HepG2 (cell line): ENCODE data around the gene HOXA6. TPM values are rescaled to one million over a fixed set of nuclear protein-coding genes. Genes with fewer than 3 reads are reported as not detected.
A peak's percentile ranks its signal among the peaks of the same experiment; 100 is the strongest.

Experiments used
- ARID3A ChIP-seq: IDR thresholded peaks from 2 replicates; pipeline ENCODE4 v1.6.1; 2012; ENCODE audit warnings: low read depth, low read length, improper control_type of control experiment
- CENPX ChIP-seq: sonication (generic); formaldehyde crosslinking; IDR thresholded peaks from 2 replicates; pipeline ENCODE4 v1.9.0; 2021; ENCODE audit warnings: mild to moderate bottlenecking, missing genetic modification reagents, moderate library complexity
- E2F2 ChIP-seq: sonication (generic); formaldehyde crosslinking; IDR thresholded peaks from 2 replicates; pipeline ENCODE4 v1.4.0; 2020; ENCODE audit warnings: missing genetic modification reagents, borderline replicate concordance
- HOXA3 ChIP-seq: sonication (generic); formaldehyde crosslinking; IDR thresholded peaks from 2 replicates; pipeline ENCODE4 v1.5.0; 2020; ENCODE audit warnings: missing genetic modification reagents
- JUN ChIP-seq: sonication (generic); formaldehyde crosslinking; IDR thresholded peaks from 2 replicates; pipeline ENCODE4 v1.4.0; 2020; ENCODE audit warnings: mild to moderate bottlenecking, missing genetic modification reagents
- KLF12 ChIP-seq: sonication (generic); formaldehyde crosslinking; IDR thresholded peaks from 2 replicates; pipeline ENCODE4 v1.4.0; 2020; ENCODE audit warnings: missing genetic modification reagents, borderline replicate concordance
- NCOA1 ChIP-seq: sonication (generic); formaldehyde crosslinking; IDR thresholded peaks from 2 replicates; pipeline ENCODE4 v1.9.0; 2021; ENCODE audit warnings: missing genetic modification reagents
- PTBP1 ChIP-seq: fragments of 200-400 bp; formaldehyde crosslinking; IDR thresholded peaks from 2 replicates; pipeline ENCODE4 v1.6.1; 2018; ENCODE audit warnings: low read length, low read depth; ENCODE audit not compliant: poor library complexity, severe bottlenecking
- RBAK ChIP-seq: sonication (generic); formaldehyde crosslinking; IDR thresholded peaks from 2 replicates; pipeline ENCODE4 v1.5.1; 2020; ENCODE audit warnings: mild to moderate bottlenecking, missing genetic modification reagents
- TCF7L2 ChIP-seq: IDR thresholded peaks from 2 replicates; pipeline ENCODE4 v1.6.1; 2011; ENCODE audit warnings: mild to moderate bottlenecking, low read depth, low read length, moderate library complexity
- THAP7 ChIP-seq: sonication (generic); formaldehyde crosslinking; IDR thresholded peaks from 2 replicates; pipeline ENCODE4 v1.8.1; 2023; ENCODE audit warnings: mild to moderate bottlenecking, missing genetic modification reagents
- ZNF143 ChIP-seq: sonication (generic); formaldehyde crosslinking; IDR thresholded peaks from 2 replicates; pipeline ENCODE4 v1.4.0; 2020; ENCODE audit warnings: missing genetic modification reagents
- ZNF260 ChIP-seq: sonication (generic); formaldehyde crosslinking; IDR thresholded peaks from 2 replicates; pipeline ENCODE4 v1.4.0; 2020; ENCODE audit warnings: missing genetic modification reagents, low read depth, mild to moderate bottlenecking, borderline replicate concordance
- ZNF589 ChIP-seq: sonication (generic); formaldehyde crosslinking; conservative IDR thresholded peaks from 2 replicates; pipeline ENCODE4 v1.8.0; 2022; ENCODE audit warnings: mild to moderate bottlenecking, moderate library complexity, missing genetic modification reagents
- ZNF790 ChIP-seq: sonication (generic); formaldehyde crosslinking; IDR thresholded peaks from 2 replicates; pipeline ENCODE4 v1.8.0; 2022; ENCODE audit warnings: missing genetic modification reagents, mild to moderate bottlenecking, borderline replicate concordance
- polyA plus RNA-seq, 8 experiments: library from polyadenylated mRNA; depleted of rRNA in 3 of 8; stranded (reverse) in 7 of 8; unstranded in 1 of 8; fragments of >200 nt; fragmentation: Illumina TruSeq in 4 of 8; extraction: Trizol in 4 of 8; gene quantifications; 2 replicates each; pipeline versions ENCODE4 v1.2.1 to v1.2.3, GENCODE V29; 2011 to 2016; ENCODE audit warnings: low read depth in 4 of 8, missing spikeins in 1 of 8, mixed read lengths in 1 of 8; ENCODE audit not compliant: insufficient read depth in 1 of 8
- total RNA-seq, 5 experiments: library from RNA; depleted of rRNA; stranded (reverse); fragments of >200 nt; fragmentation: Illumina TruSeq; extraction: Trizol; gene quantifications; 2 replicates each; pipeline ENCODE4 v1.2.3, GENCODE V29; 2016; ENCODE audit warnings: low read depth in 1 of 5
- TF ChIP-seq, protein P1 (sequence below): sonication (generic); formaldehyde crosslinking; IDR thresholded peaks from 2 replicates; pipeline ENCODE4 v1.5.1; 2020; ENCODE audit warnings: mild to moderate bottlenecking, missing genetic modification reagents
- TF ChIP-seq, protein P2 (sequence below): sonication (generic); formaldehyde crosslinking; conservative IDR thresholded peaks from 2 replicates; pipeline ENCODE4 v1.4.0; 2020; ENCODE audit warnings: missing genetic modification reagents
- TF ChIP-seq, protein P3 (sequence below): sonication (generic); formaldehyde crosslinking; IDR thresholded peaks from 2 replicates; pipeline ENCODE4 v1.8.0; 2022; ENCODE audit warnings: missing genetic modification reagents, mild to moderate bottlenecking, inconsistent platforms, borderline replicate concordance

Gene HOXA6
- total and polyA plus RNA-seq, 2 of the 13 experiments (the other 11 are each of a cell fraction or from before 2014, with no cell fraction given): 1.3 to 1.5 TPM

DNA sequence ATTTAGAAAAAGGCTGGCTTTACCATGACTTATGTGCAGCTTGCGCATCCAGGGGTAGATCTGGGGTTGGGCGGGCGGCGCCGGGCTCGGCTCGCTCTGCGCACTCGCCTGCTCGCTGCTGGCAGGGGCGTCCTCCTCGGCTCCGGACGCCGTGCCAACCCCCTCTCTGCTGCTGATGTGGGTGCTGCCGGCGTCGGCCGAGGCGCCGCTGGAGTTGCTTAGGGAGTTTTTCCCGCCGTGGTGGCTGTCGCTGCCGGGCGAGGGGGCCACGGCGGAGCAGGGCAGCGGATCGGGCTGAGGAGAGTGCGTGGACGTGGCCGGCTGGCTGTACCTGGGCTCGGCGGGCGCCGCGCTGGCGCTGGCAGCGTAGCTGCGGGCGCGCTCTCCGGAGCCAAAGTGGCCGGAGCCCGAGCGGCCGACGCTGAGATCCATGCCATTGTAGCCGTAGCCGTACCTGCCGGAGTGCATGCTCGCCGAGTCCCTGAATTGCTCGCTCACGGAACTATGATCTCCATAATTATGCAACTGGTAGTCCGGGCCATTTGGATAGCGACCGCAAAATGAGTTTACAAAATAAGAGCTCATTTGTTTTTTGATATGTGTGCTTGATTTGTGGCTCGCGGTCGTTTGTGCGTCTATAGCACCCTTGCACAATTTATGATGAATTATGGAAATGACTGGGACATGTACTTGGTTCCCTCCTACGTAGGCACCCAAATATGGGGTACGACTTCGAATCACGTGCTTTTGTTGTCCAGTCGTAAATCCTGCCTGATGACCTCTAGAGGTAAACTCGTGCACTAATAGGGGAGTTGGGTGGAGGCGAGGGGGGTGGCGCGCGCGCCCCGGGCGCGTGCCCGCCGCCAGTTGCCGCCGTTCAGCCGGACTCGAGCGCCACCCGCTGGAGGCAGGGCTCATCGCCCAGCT lies 4.3 kb downstream of the HOXA6 start, which contains the start of gene HOXA5 (continued):
- TF ChIP-seq KLF12 (CRISPR knock-in tag) (no peak; the same call in 1 of the 2 replicates), THAP7 (CRISPR knock-in tag) (no peak), ZNF589 (CRISPR knock-in tag) (no peak), JUN (CRISPR knock-in tag) (no peak), ZNF143 (CRISPR knock-in tag) (no peak), ARID3A (0 out of 2 replicates have a peak, but pooled peaks have one; percentile 12), PTBP1 (no peak), NCOA1 (CRISPR knock-in tag) (no peak), CENPX (CRISPR knock-in tag) (no peak), HOXA3 (CRISPR knock-in tag) (peak; percentile 42; the same call in 1 of the 2 replicates), RBAK (CRISPR knock-in tag) (no peak), ZNF790 (CRISPR knock-in tag) (no peak), ZNF260 (no peak), TCF7L2 (no peak), E2F2 (CRISPR knock-in tag) (no peak)
- TF ChIP-seq, protein P1, sequence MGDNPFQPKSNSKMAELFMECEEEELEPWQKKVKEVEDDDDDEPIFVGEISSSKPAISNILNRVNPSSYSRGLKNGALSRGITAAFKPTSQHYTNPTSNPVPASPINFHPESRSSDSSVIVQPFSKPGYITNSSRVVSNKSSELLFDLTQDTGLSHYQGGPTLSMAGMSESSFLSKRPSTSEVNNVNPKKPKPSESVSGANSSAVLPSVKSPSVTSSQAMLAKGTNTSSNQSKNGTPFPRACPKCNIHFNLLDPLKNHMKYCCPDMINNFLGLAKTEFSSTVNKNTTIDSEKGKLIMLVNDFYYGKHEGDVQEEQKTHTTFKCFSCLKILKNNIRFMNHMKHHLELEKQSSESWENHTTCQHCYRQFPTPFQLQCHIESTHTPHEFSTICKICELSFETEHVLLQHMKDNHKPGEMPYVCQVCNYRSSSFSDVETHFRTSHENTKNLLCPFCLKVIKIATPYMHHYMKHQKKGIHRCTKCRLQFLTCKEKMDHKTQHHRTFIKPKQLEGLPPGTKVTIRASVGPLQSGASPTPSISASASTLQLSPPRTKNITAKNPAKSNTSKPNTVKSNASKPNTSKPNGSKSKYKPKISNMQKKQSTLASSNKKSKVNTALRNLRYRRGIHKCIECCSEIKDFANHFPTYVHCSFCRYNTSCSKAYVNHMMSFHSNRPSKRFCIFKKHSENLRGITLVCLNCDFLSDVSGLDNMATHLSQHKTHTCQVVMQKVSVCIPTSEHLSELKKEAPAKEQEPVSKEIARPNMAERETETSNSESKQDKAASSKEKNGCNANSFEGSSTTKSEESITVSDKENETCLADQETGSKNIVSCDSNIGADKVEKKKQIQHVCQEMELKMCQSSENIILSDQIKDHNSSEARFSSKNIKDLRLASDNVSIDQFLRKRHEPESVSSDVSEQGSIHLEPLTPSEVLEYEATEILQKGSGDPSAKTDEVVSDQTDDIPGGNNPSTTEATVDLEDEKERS (CRISPR knock-in tag): no peak
- TF ChIP-seq, protein P2, sequence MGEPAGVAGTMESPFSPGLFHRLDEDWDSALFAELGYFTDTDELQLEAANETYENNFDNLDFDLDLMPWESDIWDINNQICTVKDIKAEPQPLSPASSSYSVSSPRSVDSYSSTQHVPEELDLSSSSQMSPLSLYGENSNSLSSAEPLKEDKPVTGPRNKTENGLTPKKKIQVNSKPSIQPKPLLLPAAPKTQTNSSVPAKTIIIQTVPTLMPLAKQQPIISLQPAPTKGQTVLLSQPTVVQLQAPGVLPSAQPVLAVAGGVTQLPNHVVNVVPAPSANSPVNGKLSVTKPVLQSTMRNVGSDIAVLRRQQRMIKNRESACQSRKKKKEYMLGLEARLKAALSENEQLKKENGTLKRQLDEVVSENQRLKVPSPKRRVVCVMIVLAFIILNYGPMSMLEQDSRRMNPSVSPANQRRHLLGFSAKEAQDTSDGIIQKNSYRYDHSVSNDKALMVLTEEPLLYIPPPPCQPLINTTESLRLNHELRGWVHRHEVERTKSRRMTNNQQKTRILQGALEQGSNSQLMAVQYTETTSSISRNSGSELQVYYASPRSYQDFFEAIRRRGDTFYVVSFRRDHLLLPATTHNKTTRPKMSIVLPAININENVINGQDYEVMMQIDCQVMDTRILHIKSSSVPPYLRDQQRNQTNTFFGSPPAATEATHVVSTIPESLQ (CRISPR knock-in tag): no peak
- TF ChIP-seq, protein P3, sequence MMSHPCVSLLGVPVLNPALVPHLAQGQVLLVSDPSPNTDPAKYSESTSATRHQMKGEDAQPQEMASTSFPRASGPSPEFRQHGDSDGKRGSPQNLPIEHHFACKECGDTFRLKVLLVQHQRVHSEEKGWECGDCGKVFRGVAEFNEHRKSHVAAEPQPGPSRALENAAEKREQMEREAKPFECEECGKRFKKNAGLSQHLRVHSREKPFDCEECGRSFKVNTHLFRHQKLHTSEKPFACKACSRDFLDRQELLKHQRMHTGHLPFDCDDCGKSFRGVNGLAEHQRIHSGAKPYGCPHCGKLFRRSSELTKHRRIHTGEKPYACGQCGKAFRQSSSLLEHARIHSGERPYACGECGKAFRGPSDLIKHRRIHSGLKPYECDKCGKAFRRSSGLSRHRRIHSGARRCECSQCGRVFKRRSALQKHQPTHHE (CRISPR knock-in tag): no peak
